Activated gamma-delta T cell treated with anti-CD3 and anti-CD28 coated beads, Interleukin-2, amount 50 U/mL, for 16 hours (primary cell): ENCODE results near the gene PEX12.
"Not testable (repeated sequence)": the region's sequence is repeated elsewhere in the genome, so short reads cannot be mapped to it uniquely, and the experiment has no call there.

Source experiments
- DNase-seq: peaks from one replicate; pipeline ENCODE4 v3.0.0-alpha.2; 2020; ENCODE audit warnings: low read depth

PEX12 gene

DNA sequence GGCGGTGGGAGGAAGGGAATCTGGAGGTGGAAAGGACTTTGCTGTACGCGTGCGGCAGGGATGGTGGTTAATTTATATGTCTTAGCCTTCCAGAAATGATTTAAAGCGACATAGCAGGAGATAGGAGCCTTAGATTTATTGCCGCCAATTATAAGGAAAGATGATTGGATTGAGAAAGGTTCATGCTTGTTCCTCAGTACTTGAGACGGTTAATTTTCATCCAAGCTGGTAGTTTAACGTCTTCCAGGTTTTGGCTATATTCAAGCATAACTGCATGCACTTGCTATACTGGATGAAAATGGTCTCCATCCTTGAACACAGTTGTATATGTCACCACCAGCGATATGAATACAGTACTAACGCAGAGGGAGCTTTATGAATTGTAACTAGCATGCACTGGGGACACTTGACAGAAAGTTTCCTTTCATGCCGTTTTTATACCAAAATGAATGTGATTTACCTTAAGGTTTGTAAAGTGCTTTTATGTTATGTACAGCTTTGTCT, 610 bp upstream of the PEX12 start:
- DNase-seq: no peak

DNA sequence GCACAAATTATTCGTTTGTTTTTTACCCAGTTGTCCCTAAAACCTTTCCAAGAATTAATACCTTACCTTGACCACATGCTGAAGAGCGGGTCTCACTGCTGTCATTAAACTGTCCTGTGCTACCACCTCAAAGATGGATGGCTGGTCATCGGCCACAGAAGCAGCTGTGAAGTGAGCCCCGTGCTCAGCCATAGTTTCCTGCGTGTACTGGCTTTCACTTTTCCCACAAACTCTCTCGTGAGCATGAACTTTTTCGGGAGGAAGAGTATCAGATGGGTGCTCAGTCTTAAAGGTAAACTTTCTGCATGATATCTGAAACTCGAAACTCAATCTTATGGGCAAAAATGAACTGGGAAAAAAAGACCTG, 558 bp downstream of the PEX12 start:
- DNase-seq: no peak

DNA sequence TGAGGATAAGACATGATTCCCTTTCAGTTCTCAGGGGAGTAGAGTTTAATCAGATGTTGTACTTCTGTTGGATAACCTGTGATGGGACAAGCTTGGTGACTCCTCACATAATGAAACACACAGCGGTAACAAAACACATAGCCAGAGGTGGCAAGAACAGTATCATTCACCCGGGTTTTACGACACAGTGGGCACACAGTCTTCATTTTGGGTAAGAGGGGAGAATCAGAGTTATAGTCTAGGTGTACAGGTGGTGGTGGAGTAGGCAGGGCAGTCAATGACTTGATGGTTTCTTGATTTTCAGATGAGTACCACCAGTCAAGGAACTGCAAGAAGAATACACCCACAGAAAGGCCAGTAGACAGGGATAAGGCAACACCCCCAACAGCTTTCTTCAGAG, 2.6 kb downstream of the PEX12 start:
- DNase-seq: no peak

DNA sequence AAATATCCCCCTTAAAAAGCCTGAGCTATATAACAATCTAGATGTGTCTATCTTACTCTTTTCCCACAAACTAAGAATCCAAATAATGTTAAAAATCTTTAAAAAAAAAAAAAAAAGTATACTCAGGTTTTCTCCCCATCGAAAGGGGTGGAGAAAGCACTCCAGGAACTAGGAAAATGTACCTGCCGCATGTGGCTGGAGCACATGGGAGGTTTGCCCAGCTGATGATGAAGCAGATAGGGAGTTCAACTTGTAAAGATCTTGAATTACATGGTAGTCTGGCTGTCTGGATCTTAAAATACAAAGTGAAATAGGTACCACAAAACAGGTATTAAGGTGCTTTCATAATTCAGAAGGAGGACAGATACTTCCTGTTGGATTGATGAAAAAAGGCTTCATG, 9.0 kb downstream of the PEX12 start:
- no peak for DNase-seq

DNA sequence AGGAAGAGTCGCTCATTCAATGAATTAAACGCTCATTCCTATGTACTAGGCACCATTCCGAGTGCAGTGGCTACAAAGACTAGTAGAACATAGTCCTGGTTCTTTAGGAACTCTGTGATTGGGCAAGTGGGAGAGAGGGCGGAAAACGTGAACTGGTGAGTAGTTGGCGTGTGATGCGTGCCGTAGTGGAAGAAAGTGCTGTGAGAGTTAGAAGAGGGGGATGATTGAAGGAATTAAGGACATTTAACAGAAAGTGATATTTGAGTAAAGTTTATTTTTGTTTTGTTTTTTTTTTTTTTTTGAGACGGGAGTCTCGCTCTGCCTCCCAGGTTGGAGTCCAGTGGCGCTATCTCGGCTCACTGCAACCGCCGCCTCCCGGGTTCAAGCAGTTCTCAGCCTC, 9.8 kb downstream of the PEX12 start:
- no peak for DNase-seq

DNA sequence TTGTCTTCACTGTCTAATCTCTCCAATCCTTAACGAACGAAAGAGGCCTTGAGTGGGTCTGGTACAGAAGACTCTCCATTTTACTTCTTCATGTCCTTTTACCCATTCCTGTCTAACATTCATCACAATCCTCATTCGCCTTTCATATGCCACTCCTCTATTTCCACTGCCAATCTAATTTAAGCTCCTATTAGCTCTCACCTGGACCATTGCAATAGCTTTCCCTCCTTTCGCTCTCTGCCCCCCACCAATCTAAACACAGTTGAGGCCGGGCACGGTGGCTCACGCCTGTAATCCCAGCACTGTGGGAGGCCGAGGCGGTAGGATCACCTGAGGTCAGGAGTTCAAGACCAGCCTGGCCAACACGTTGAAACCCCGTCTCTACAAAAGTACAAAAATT, 11.4 kb downstream of the PEX12 start:
- no peak for DNase-seq

DNA sequence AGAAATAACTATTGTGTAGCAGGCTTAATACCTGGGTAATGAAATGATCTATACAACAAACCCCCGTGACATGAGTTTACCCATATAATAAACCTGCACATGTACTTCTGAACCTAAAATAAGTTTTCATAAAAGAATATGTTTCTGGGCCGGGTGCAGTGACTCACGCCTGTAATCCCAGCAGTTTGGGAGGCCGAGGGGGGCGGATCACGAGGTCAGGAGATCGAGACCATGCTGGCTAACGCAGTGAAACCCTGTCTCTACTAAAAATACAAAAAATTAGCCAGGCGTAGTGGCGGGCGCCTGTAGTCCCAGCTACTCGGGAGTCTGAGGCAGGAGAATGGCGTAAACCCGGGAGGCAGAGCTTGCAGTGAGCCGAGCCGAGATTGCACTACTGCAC, 15.2 kb downstream of the PEX12 start:
- not testable (repeated sequence) for DNase-seq

DNA sequence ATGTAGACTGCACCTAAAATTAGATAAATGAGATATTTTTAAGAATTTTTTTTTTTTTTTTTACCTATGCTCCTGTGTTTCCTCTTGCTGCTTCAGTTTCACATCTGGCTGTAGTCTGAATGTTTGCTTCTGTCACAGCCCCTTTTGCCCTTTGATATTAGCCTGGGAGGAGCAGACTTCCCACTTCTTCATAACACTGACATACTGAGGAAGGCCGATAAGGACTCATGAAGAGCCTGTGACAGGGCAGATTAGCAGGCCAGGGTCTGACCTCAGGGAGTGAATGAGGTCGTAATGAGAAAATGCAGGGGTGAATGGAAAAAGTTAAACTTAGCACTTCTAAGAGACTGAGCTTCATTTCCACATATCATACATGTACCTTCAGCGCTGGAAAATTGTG, 17.7 kb downstream of the PEX12 start, which contains the start of gene SLFN14:
Gene SLFN14, minus strand, starts transcription at position 117 of the 400 bp plus-strand sequence. CDS start 2,757 bp downstream, outside the sequence.
- no peak for DNase-seq

DNA sequence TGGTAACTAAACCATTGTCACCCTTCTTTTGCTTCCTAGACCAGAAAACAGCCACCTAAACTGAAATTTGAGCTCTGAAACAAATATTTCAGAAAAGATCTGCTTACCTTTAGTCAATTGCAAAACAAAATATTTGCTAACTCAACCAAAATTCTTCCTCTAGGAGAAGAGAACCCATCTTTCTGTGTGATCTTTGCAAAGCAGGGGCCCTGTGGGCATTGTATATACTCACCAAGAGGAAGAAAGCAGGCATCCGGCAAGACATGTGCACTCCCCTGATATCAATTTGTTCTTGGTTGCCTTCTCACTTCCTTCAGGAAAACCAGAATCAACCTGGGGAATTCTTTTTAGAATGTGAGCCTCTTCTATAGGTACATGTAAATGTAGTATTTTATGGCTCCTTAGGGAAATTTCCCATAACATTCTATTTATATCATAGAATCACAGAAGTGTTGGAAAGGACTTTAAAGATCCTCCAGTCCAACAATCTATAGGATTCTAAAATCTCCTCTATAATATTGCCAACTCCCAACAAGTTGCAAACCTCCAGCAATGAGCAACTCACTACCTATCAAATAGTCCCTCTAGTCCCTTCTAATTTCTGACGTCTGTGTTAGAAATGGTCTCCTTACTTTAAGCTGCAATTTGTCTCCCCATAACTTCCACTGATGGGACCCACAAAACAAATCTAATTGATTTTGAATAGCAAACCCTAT, 18.7 kb downstream of the PEX12 start:
- no peak for DNase-seq

DNA sequence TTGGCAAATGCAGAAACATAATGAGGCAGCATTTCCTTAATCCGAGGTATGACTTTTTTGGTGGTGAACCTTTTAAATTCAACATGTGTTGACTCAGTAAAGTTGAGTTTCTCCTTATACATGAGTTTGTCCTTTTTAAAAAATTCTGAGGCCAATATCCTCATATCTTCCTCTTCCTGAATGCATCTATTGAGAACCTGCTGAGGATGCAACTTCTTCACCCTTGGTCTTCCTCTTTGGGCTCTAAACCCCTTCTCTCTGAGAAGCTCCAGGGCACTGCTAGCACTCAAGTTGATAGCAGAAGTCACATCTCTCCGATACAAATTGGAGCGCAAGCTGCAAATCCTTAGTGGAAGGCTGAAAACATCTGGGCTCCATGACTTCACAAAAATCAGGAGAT, 21.0 kb downstream of the PEX12 start:
- DNase-seq: no peak

DNA sequence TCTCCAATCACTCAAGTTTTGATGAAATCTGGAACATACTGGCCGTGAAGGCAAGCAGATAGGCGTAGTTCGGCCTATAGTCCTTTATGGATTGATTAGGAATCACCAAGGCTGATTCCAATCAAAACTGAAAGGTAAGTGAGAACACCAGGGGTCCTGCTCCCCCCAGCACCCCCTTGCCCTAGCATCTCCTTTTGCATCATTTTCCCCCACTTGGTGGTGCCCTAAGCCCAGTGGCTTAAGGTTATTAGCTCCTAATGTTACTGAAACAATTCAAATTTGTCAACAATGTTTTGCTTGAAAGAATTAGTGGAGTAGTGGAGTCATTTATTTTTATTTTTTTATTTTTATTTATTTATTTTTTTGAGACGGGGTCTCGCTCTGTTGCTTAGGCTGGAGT, 22.7 kb downstream of the PEX12 start:
- DNase-seq: no peak

DNA sequence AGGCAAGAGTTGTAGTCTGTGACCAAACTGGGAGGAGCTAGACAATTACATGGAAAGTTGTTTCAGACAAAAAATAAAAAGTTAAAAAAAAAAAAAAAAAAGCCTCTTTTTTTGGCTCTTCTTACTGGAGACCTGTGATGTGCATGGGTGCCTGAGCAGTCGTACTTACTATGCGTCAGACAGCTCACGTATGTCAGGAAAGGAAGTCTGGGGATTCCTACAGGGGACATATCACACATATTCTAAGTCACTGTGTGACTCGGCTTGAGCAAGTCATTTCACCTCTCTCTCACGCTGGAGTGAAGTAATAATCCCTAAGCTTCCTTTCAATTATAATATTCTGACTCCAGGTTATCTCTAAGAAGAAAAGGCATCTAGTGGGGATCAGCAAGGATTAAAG, 23.7 kb downstream of the PEX12 start:
- DNase-seq: no peak

DNA sequence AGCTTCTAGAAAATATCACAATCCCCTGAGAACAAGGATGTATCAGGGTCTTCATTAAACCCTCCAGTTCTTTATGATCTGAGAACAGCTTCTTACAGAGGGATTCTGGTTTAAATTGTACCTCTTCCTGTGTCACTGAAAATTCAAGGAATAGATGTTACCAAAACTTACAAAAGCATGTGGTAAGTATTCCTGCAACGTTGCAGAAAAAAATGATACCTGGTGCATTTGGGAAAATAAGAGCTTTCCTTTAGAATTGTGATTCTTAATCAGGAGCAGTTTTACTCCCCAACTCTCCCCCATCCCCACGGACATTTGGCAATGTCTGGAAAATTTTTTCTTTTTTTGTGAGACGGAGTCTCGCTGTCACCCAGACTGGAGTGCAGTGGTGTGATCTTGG, 25.1 kb downstream of the PEX12 start:
- no peak for DNase-seq

DNA sequence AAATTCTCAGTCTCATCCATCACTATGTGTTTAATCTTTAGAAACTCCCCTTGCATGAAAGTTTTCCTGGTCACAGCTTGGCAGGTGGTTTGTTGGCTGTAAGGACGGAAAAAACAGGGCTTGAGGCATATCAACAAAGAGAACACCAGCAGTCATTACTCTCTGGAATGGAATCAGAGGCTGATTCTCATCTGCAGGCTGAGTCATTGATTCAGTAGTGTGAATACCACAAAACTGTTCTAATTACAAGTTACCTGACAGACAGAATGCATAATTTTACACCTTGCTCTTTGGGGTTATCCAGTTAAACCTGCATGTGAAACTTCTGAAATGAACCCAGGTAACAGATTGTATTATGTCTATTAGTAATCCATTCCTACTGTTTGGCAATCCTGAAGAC, 29.4 kb downstream of the PEX12 start:
- DNase-seq: no peak

DNA sequence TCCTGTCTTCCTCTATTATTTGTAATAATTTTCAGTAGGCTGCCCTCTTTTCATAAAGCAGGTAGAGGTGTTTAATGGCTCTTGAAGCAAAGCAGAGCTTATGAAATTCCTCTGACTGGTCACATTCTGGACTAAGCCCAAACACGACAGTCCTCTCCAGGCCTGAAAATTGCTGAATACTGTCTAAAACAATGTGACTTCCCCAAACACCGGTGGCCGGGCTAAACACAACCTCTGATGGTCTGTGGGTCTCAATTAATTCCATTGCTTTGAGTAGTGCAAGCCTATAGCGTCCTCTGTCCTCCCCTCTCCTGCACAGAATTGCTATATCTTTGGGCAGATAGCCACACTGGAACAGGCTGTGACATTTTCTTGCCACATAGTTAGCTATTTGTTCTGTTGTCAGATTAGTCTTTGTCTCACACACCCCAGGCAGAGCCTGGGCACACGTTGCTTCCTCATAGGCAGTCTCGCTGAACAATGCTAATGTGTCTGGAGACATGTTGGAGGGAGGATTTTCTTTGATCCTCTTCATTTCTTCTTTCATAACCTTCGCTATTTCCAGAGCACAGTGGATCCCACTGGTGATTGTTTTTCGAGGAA, 30.1 kb downstream of the PEX12 start:
- no peak for DNase-seq

DNA sequence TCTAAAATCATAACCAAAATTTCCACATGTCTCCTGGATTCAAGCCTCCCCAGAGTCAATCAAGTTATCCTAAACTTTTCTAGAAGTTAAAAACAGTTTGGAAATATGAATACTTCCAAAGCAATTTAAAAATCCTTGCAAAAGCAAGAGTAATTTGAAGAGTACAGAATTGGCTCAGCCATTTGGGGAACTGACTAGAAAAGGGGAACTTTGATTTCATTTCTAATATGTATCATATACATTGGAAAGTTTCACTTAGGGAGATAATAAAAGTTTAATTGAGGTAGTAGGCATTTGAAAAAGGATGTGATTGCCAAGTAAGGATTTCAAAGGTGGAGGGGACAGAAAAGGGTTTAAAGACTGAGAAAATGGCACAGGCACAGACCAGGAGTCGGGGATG, 31.9 kb downstream of the PEX12 start:
- DNase-seq: no peak

DNA sequence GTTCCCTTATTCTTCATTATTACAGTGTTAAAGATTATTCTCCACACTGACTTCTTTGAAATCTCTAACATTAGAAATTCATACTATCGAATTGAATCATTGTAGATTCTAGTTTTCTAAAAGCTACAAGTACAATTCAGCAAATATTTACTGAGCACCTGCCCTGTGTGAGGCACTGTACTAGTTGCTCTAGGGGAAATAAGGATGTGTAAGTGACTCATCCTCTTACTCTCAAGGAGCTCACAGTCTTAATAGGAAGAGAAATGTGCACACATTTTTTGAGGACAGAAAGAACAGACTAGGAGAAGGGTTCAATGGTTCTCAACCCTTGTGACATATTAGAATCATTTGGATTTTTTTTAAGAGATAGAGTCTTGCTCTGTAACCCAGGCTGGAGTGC, 33.2 kb downstream of the PEX12 start:
- no peak for DNase-seq

DNA sequence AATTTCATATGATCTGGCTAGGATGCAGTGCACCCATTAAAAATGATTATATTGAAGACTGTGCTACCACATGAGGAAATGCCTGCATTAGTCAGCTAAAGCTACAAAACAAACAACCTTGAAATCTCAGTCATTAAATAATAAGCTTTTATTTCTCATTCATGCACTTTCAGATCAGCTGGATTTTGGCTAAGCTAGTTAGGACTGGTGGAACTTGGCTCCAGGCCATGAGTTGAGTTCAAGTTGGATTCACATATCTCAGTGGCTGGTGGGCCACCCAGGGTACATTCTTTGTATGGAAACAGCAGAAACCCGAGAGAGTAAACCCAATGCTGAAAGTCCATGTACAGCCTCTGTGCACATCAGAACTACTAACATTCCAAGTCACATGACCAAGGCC, 34.5 kb downstream of the PEX12 start:
- no peak for DNase-seq

DNA sequence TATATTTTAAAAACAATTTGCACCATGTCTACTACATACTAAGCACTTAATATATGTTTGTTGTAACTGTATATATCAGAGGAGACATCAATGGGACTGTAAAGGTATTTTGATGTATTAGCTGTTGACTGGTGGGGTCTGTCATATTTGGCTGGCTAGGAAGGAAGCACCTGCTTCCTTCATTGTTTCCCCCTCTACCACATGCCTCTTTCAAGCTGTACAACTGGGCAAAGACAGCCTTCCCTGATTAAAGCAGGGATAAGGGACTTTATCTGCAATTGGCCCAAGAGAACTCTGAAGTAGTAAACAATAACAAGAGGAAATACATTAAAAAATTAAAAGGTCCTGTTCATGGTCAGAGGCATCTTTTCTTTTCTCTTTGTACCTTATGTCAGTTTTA, 35.4 kb downstream of the PEX12 start:
- DNase-seq: no peak

DNA sequence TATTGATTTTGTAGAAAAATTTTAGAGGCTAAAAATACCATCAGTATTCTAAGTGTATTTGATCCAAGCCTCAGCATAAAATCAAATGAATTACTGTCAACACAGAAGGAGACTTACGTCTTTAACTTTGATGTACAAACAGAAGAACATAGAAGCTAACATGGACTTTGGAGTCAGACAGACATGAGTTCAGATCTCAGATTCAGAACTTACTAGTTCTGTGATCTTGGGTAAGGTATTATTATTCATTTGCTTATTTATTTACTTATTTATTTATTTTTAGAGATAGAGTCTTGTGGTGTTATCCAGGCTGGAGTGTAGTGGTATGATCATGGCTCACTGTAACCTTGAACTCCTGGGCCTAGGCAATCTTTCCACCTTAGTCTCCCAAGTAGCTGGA, 36.9 kb downstream of the PEX12 start:
- no peak for DNase-seq

DNA sequence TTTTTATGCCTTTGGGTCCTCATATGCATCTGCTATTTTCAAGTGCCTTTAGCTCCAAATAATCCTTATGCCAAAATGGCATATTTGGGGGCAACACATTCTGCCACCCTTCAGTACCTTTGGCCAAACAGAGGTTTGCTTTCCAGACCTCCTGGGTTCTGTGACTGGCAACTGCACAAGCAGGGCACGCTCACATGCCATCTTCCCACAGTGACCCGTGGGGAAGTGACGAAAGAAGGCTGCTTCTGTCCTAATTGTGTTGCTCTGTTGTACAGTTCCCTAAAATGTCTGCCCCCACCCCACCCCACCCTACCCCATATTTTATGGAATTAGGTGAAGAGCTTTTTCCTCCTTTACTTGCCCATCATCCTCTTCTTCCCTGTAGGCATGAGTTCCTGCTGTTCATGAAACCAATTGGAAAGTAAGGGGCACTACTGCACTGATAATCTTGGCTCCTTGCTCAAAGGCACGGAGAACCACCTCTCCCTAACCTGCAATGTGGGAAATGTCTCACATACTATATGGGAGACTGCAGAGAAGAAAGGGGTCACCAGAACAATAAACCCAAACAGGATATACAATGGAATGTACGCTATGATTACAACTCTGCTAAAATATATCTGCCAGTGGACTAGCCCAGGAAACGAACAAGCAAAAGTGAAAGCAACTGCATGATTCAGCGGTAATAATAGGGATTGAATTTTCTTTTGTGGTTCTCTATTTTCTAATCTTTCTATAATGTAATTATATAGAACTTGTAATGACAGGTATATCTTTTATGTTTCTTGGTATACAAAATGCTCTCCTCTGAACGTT, 37.6 kb downstream of the PEX12 start:
- no peak for DNase-seq

DNA sequence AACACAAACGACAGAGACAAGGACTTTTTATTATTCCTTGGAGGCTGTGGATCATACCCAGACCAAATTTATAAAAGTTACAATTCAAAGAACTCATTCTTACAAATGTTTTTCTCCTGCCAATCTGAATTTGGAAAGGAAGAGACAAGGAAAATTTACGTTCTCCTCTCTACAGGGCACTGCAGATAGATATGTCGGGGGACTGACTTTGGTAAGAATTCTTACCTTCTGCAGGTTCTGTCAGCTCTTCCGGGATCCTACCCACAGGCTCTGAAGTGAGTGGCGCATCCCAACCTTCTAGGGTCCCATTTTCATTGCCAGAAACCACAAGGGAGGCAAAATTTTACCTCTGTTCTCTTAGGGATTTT, 38.7 kb downstream of the PEX12 start:
- no peak for DNase-seq

DNA sequence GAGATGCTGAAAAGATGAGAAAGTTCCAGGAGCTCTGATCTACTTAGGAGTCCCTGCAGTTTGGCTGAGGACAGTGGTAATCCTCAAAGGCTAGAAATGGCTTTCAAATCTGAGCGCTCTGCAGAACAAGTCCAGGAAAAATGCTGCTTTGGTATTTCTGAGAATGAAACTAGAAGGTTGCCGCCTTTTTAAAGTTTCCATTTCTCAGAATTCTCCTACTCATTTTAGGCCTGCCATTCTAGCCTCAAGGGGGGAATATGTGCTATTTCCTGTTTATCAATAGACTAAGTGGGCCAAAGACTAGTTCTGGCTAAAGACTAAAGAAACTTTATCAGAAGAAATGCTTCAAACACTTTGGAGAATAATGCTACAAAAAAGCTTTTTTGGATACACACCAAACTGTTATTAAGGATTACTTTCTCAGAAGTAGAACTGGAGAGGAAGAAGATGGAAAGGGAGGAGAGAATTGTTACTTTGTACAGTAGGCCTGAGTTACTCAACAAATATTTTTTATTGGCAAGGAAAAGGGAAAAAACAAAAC, 40.7 kb downstream of the PEX12 start, which contains the start of gene SLFN12L:
Gene SLFN12L, minus strand, starts transcription at position 78 of the 541 bp plus-strand sequence. CDS start 15,314 bp downstream, outside the sequence.
- DNase-seq: no peak
